HEK293 (cell line): ENCODE results near the gene AAK1.

Experiments
- OVOL3 ChIP-seq: fragments of 450-650 bp; formaldehyde crosslinking; IDR thresholded peaks from 2 replicates; pipeline ENCODE4 v1.5.1; 2016; ENCODE audit warnings: missing biosample characterization, missing genetic modification characterization
- ZNF10 ChIP-seq: fragments of 450-650 bp; formaldehyde crosslinking; IDR thresholded peaks from 2 replicates; pipeline ENCODE4 v1.5.1; 2017; ENCODE audit warnings: missing biosample characterization, missing genetic modification characterization
- ZNF140 ChIP-seq: fragments of 450-650 bp; formaldehyde crosslinking; IDR thresholded peaks from 2 replicates; pipeline ENCODE4 v1.5.1; 2016; ENCODE audit warnings: missing biosample characterization, missing genetic modification characterization
- ZNF274 ChIP-seq, 2 experiments: fragments of 200-500 bp in 1 of 2; fragments of 450-650 bp in 1 of 2; sonication (Bioruptor generic) in 1 of 2; formaldehyde crosslinking in 1 of 2; IDR thresholded peaks; 2 replicates each; pipeline versions ENCODE4 v1.5.1 to v1.6.1; 2014 to 2016; ENCODE audit warnings: borderline replicate concordance in 1 of 2, inconsistent platforms in 1 of 2, low read length in 1 of 2, missing biosample characterization in 1 of 2, missing genetic modification characterization in 1 of 2
- ZNF571 ChIP-seq: fragments of 450-650 bp; formaldehyde crosslinking; IDR thresholded peaks from 2 replicates; pipeline ENCODE4 v1.5.0; 2017; ENCODE audit warnings: missing biosample characterization, missing genetic modification characterization
- TF ChIP-seq, protein P1 (sequence below): fragments of 450-650 bp; formaldehyde crosslinking; IDR thresholded peaks from 2 replicates; pipeline ENCODE4 v1.5.1; 2016; ENCODE audit warnings: missing biosample characterization, missing genetic modification characterization
- TF ChIP-seq, protein P2 (sequence below): fragments of 450-650 bp; IDR thresholded peaks from 2 replicates; pipeline ENCODE4 v1.5.1; 2018; ENCODE audit warnings: missing biosample characterization, missing genetic modification characterization
- TF ChIP-seq, protein P3 (sequence below): fragments of 450-650 bp; formaldehyde crosslinking; IDR thresholded peaks from 2 replicates; pipeline ENCODE4 v1.5.1; 2016; ENCODE audit warnings: missing biosample characterization, missing genetic modification characterization

GRCh38 chr2:69597105-69597504 lies 46.4 kb downstream of the AAK1 start:
- TF ChIP-seq ZNF140 (tag by site-specific recombination) (no peak), ZNF10 (tag by site-specific recombination) (no peak), OVOL3 (no peak), ZNF571 (no peak), ZNF274 (IDR thresholded peaks at IDR 0.05; ENCODE audit: low read length) (no peak), ZNF274 (tag by site-specific recombination; IDR thresholded peaks at IDR 0.05; ENCODE audit: borderline replicate concordance) (no peak)
- TF ChIP-seq, protein P1, sequence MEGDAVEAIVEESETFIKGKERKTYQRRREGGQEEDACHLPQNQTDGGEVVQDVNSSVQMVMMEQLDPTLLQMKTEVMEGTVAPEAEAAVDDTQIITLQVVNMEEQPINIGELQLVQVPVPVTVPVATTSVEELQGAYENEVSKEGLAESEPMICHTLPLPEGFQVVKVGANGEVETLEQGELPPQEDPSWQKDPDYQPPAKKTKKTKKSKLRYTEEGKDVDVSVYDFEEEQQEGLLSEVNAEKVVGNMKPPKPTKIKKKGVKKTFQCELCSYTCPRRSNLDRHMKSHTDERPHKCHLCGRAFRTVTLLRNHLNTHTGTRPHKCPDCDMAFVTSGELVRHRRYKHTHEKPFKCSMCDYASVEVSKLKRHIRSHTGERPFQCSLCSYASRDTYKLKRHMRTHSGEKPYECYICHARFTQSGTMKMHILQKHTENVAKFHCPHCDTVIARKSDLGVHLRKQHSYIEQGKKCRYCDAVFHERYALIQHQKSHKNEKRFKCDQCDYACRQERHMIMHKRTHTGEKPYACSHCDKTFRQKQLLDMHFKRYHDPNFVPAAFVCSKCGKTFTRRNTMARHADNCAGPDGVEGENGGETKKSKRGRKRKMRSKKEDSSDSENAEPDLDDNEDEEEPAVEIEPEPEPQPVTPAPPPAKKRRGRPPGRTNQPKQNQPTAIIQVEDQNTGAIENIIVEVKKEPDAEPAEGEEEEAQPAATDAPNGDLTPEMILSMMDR (tag by site-specific recombination): no peak
- TF ChIP-seq, protein P2, sequence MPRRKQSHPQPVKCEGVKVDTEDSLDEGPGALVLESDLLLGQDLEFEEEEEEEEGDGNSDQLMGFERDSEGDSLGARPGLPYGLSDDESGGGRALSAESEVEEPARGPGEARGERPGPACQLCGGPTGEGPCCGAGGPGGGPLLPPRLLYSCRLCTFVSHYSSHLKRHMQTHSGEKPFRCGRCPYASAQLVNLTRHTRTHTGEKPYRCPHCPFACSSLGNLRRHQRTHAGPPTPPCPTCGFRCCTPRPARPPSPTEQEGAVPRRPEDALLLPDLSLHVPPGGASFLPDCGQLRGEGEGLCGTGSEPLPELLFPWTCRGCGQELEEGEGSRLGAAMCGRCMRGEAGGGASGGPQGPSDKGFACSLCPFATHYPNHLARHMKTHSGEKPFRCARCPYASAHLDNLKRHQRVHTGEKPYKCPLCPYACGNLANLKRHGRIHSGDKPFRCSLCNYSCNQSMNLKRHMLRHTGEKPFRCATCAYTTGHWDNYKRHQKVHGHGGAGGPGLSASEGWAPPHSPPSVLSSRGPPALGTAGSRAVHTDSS (tag by site-specific recombination): no peak
- TF ChIP-seq, protein P3, sequence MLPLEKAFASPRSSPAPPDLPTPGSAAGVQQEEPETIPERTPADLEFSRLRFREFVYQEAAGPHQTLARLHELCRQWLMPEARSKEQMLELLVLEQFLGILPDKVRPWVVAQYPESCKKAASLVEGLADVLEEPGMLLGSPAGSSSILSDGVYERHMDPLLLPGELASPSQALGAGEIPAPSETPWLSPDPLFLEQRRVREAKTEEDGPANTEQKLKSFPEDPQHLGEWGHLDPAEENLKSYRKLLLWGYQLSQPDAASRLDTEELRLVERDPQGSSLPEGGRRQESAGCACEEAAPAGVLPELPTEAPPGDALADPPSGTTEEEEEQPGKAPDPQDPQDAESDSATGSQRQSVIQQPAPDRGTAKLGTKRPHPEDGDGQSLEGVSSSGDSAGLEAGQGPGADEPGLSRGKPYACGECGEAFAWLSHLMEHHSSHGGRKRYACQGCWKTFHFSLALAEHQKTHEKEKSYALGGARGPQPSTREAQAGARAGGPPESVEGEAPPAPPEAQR (tag by site-specific recombination): no peak
